ENCODE measurements around the gene DGLUCY. TPM values are rescaled to one million over a fixed set of nuclear protein-coding genes. Genes with fewer than 3 reads are reported as not detected.
"Not testable (repeated sequence)": the region's sequence is repeated elsewhere in the genome, so short reads cannot be mapped to it uniquely, and the experiment has no call there.

The DGLUCY gene
- total RNA-seq, 1 experiment from 2014 or later, result 54.8 TPM

GRCh38 chr14:91156877-91157276, 43.0 kb downstream of the DGLUCY start:
- H3K36me3 ChIP-seq (ENCODE audit: control insufficient read depth, insufficient read depth, low read length); POLR2A ChIA-PET; H3K9me3 ChIP-seq; H3K9me3 Mint-ChIP-seq (ENCODE audit: unreplicated experiment); H3K4me3 ChIP-seq (ENCODE audit: low read depth, low read length); H3K27me3 ChIP-seq (replicated peaks; ENCODE audit: control insufficient read depth, insufficient read depth, low read length); BruUV-seq (replicated peaks); DNase-seq; H3K27me3 Mint-ChIP-seq (ENCODE audit: insufficient read depth, unreplicated experiment): not testable (repeated sequence)
- peaks cover 55% of the 10 kb centered on the region for H3K36me3 Mint-ChIP-seq (ENCODE audit: insufficient read depth, unreplicated experiment)
- CTCF ChIA-PET, result interaction anchor here (0.7 kb wide), 1 partner anchor 96 kb away, joined by 3 read pairs; the partner anchor contains the start of gene RPS6KA5
- intact Hi-C loops (cut with micrococcal nuclease; ENCODE audit: unreplicated experiment), result loop anchor here (2.0 kb wide), 1 partner anchor 42 kb away; the partner anchor contains the start of gene DGLUCY
- peak overlapping the region; percentile 94 for H3K27ac Mint-ChIP-seq (ENCODE audit: unreplicated experiment)
- H3K4me1 Mint-ChIP-seq (ENCODE audit: low read depth, unreplicated experiment), result peaks cover 44% of the 10 kb centered on the region
- H3K4me1 ChIP-seq, result peaks cover 61% of the 10 kb centered on the region
- H3K4me3 Mint-ChIP-seq (ENCODE audit: unreplicated experiment), result peak overlapping the region; percentile 57

DNA sequence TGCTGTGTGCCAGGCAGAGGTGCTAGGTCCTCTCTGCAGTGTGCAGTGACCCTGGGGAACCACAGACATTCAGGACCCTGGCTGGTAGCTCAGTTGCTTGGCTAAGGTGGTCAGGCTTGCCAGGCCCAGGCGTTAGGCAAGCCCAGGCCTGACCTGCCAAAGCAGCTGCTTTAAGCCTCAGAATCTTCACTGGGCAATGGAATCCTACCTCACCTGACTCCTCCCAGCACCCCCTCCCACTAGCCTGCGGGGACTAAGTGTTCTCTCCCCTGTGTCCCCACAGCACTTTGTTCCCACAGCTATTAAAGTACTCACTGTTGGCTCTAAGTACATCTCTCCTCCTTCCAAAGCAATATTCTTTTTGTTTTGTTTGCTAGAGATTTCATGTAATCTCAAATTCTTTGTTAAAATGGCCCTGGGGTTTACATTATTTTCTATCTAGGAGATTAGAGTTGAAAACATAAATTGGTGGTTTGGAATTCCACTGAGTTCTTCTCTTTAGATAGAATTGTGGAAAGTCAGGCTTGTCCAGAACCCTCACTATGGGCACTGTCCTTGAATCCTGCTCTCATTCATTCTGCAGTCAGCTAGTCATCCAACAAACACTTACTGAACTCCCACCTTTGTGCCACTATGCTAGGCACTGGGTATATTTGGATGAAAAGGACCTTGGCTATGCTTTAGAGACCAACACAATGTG, 44.4 kb downstream of the DGLUCY start:
- H3K4me1 ChIP-seq, result peaks cover 52% of the 10 kb centered on the region
- no peaks in the 10 kb centered on the region for H3K9me3 ChIP-seq
- ChIA-PET POLR2A (interaction anchor here (0.5 to 1.1 kb wide), 3 partner anchors 19 to 98 kb away, joined by 3 to 7 read pairs (median 4); partner anchors contain the start of gene RPS6KA5), CTCF (interaction anchor here (0.6 to 1.5 kb wide), 5 partner anchors 15 to 1068 kb away, joined by 3 to 14 read pairs (median 3); no protein-coding TSS in a partner anchor)
- Mint-ChIP-seq H3K27me3 (ENCODE audit: insufficient read depth, unreplicated experiment) (no peaks in the 10 kb centered on the region), H3K4me3 (ENCODE audit: unreplicated experiment) (peak overlapping the region; percentile 27), H3K4me1 (ENCODE audit: low read depth, unreplicated experiment) (peaks cover 44% of the 10 kb centered on the region), H3K36me3 (ENCODE audit: insufficient read depth, unreplicated experiment) (peaks cover 53% of the 10 kb centered on the region), H3K27ac (ENCODE audit: unreplicated experiment) (peak overlapping the region; percentile 78), H3K9me3 (ENCODE audit: unreplicated experiment) (no peaks in the 10 kb centered on the region)
- BruUV-seq (replicated peaks), result TSS peak; percentile 34
- H3K36me3 ChIP-seq (ENCODE audit: control insufficient read depth, insufficient read depth, low read length), result peaks cover 5% of the 10 kb centered on the region
- intact Hi-C loops (cut with micrococcal nuclease; ENCODE audit: unreplicated experiment), result loop anchor here (1.0 kb wide), 3 partner anchors 9 to 98 kb away; partner anchors contain the start of gene RPS6KA5
- no peaks in the 10 kb centered on the region for H3K27me3 ChIP-seq (replicated peaks; ENCODE audit: control insufficient read depth, insufficient read depth, low read length)
- DNase-seq, result peak; percentile 83 to 85
- no peak for TF ChIP-seq CTCF (IDR thresholded peaks at IDR 0.05; ENCODE audit: insufficient read depth in 1 of 2, low read depth in 1 of 2, low read length in 1 of 2, severe bottlenecking in 1 of 2, unreplicated experiment in 1 of 2)
- H3K4me3 ChIP-seq (ENCODE audit: low read depth, low read length), result no peak overlapping the region

- Mint-ChIP-seq H3K4me1 (ENCODE audit: low read depth, unreplicated experiment) (peaks cover 43% of the 10 kb centered on the region), H3K27ac (ENCODE audit: unreplicated experiment) (peak overlapping the region; percentile 68), H3K9me3 (ENCODE audit: unreplicated experiment) (no peaks in the 10 kb centered on the region), H3K4me3 (ENCODE audit: unreplicated experiment) (no peak overlapping the region), H3K27me3 (ENCODE audit: insufficient read depth, unreplicated experiment) (no peaks in the 10 kb centered on the region), H3K36me3 (ENCODE audit: insufficient read depth, unreplicated experiment) (peaks cover 53% of the 10 kb centered on the region)
- H3K36me3 ChIP-seq (ENCODE audit: control insufficient read depth, insufficient read depth, low read length), result peaks cover 5% of the 10 kb centered on the region
- H3K4me3 ChIP-seq (ENCODE audit: low read depth, low read length), result no peak overlapping the region
- no TSS peak for BruUV-seq (replicated peaks)
- no peaks in the 10 kb centered on the region for H3K9me3 ChIP-seq
- DNase-seq, result no peak
- no peak for TF ChIP-seq CTCF (IDR thresholded peaks at IDR 0.05; ENCODE audit: insufficient read depth in 1 of 2, low read depth in 1 of 2, low read length in 1 of 2, severe bottlenecking in 1 of 2, unreplicated experiment in 1 of 2)
- CTCF ChIA-PET, result no interaction called here
- intact Hi-C loops (cut with micrococcal nuclease; ENCODE audit: unreplicated experiment), result no loop called here
- POLR2A ChIA-PET, result no interaction called here
- H3K4me1 ChIP-seq, result peaks cover 48% of the 10 kb centered on the region
- no peaks in the 10 kb centered on the region for H3K27me3 ChIP-seq (replicated peaks; ENCODE audit: control insufficient read depth, insufficient read depth, low read length)
These were observed 45.3 kb downstream of the DGLUCY start for GRCh38 chr14:91159182-91159581.

Data from Caco-2 (cell line).